WTC11 (cell line): ENCODE results near the gene TRIM42.

Experiments used
- CTCF ChIP-seq: fragments of 200-600 bp; IDR thresholded peaks from 2 replicates; pipeline ENCODE4 v1.8.0; 2022; ENCODE audit warnings: antibody characterized with exemption
- FOXP1 ChIP-seq: sonication (generic); formaldehyde crosslinking; IDR thresholded peaks from 2 replicates; pipeline ENCODE4 v1.8.0; 2022; ENCODE audit warnings: missing genetic modification reagents, mild to moderate bottlenecking, moderate library complexity, borderline replicate concordance
- JUN ChIP-seq: sonication (generic); formaldehyde crosslinking; IDR thresholded peaks from 2 replicates; pipeline ENCODE4 v1.8.0; 2023; ENCODE audit warnings: mild to moderate bottlenecking, missing genetic modification reagents
- NR2C2 ChIP-seq: sonication (generic); formaldehyde crosslinking; IDR thresholded peaks from 2 replicates; pipeline ENCODE4 v1.8.0; 2022; ENCODE audit warnings: mild to moderate bottlenecking, missing genetic modification reagents

GRCh38 chr3:140719841-140720614, 42.2 kb downstream of the TRIM42 start:
- no peak for TF ChIP-seq JUN (CRISPR knock-in tag)
- no peak for TF ChIP-seq FOXP1 (CRISPR knock-in tag)
- no peak for TF ChIP-seq CTCF
- no peak for TF ChIP-seq NR2C2 (CRISPR knock-in tag)
